Activated CD4-positive, alpha-beta T cell treated with anti-CD3 and anti-CD28 coated beads, Interleukin-2, amount 10 ng/mL, durations not matched to agents 7 days and 5 days (primary cell): Measurements from ENCODE around the gene PRKAG2. TPM values are rescaled to one million over a fixed set of nuclear protein-coding genes. Genes with fewer than 3 reads are reported as not detected.
"Not testable (repeated sequence)": the region's sequence is repeated elsewhere in the genome, so short reads cannot be mapped to it uniquely, and the experiment has no call there.

Experiments
- CTCF ChIA-PET: fragments of 350-600 bp; sonication (Branson Sonifier 250); formaldehyde crosslinking; loops from one replicate; lab custom pipeline; 2021; ENCODE audit warnings: antibody characterized with exemption; lab: Charles Lee
- POLR2A ChIA-PET: fragments of 350-600 bp; sonication (Branson Sonifier 250); formaldehyde crosslinking; loops from one replicate; lab custom pipeline; 2021; ENCODE audit warnings: antibody characterized with exemption; lab: Charles Lee
- DNase-seq: peaks from one replicate; pipeline ENCODE4 v3.0.0-alpha.2; 2020
- H3K27ac Mint-ChIP-seq: one replicate; pipeline ENCODE4 v1.8.0; 2021; ENCODE audit warnings: mild to moderate bottlenecking, moderate library complexity, mixed read lengths
- H3K27me3 Mint-ChIP-seq: one replicate; pipeline ENCODE4 v1.8.0; 2021; ENCODE audit warnings: mixed read lengths
- H3K36me3 Mint-ChIP-seq: one replicate; pipeline ENCODE4 v1.8.0; 2021; ENCODE audit warnings: low read depth, mixed read lengths
- H3K4me1 Mint-ChIP-seq: one replicate; pipeline ENCODE4 v1.8.0; 2021; ENCODE audit warnings: mixed read lengths
- H3K4me3 Mint-ChIP-seq: one replicate; pipeline ENCODE4 v1.8.0; 2021; ENCODE audit warnings: mild to moderate bottlenecking, moderate library complexity, mixed read lengths
- H3K9me3 Mint-ChIP-seq: one replicate; pipeline ENCODE4 v1.8.0; 2021; ENCODE audit warnings: mixed read lengths
- total RNA-seq, 2 experiments: library from RNA; stranded (reverse); gene quantifications; one replicate each; pipeline ENCODE4 v1.2.3, GENCODE V29; 2021

The PRKAG2 gene
- total RNA-seq, 2 experiments from 2014 or later: 27.5 to 32.3 TPM

DNA sequence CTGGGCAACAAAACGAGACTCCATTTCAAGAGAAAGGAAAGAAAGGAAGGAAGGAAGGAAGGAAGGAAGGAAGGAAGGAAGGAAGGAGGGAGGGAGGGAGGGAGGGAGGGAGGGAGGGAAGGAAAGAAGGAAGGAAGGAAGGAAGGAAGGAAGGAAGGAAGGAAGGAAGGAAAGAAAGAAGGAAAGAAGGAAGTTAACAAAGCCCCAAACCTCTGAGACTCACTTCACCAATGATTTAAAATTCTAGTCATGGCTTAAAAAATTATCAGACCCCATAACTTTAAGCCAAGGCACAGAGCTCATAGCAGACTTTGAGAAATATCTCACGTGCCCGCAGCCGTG lies 94.7 kb downstream of the PRKAG2 start:
- DNase-seq, POLR2A ChIA-PET, H3K4me3 Mint-ChIP-seq, H3K27me3 Mint-ChIP-seq, H3K27ac Mint-ChIP-seq, H3K36me3 Mint-ChIP-seq, H3K9me3 Mint-ChIP-seq: not testable (repeated sequence)
- CTCF ChIA-PET: interaction anchor here (0.9 to 2.9 kb wide), 14 partner anchors 9 to 262 kb away, joined by 3 to 20 read pairs (median 5); partner anchors contain the start of gene RHEB
- peaks cover 12% of the 10 kb centered on the region for H3K4me1 Mint-ChIP-seq

- no peak overlapping the region for H3K4me3 Mint-ChIP-seq
- peaks cover 12% of the 10 kb centered on the region for H3K4me1 Mint-ChIP-seq
- DNase-seq: no peak
- ChIA-PET CTCF (interaction anchor here (1.8 to 2.9 kb wide), 3 partner anchors 10 to 150 kb away, joined by 6 to 20 read pairs (median 10); no protein-coding TSS in a partner anchor), POLR2A (no interaction called here)
- no peak overlapping the region for H3K27ac Mint-ChIP-seq
- H3K9me3 Mint-ChIP-seq: no peaks in the 10 kb centered on the region
- H3K36me3 Mint-ChIP-seq: no peaks in the 10 kb centered on the region
- no peaks in the 10 kb centered on the region for H3K27me3 Mint-ChIP-seq
These were observed 95.6 kb downstream of the PRKAG2 start for GRCh38 chr7:151781161-151781845.

DNA sequence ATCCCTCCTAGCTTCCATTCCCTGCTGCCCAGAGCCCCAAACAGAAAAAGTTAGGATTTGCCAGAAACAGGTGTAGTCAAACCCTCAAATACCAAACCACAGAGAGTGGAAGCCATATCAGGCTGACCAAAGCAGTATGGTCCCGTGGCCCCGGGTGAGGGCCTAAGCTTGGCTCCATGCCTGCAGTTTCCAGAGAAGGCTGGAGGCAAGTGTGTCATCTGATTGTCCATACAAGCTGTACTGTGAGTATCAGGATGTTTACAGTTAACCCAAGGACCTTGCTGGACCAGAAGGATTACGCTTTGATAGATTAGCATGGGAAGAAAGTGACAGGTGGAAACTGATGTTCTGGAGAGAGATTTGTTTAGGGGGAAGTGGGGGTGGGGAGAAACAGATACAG lies 96.3 kb downstream of the PRKAG2 start:
- ChIA-PET CTCF (no interaction called here), POLR2A (no interaction called here)
- no peak for DNase-seq
- Mint-ChIP-seq H3K4me3 (no peak overlapping the region), H3K36me3 (no peaks in the 10 kb centered on the region), H3K9me3 (no peaks in the 10 kb centered on the region), H3K27ac (no peak overlapping the region), H3K4me1 (peaks cover 12% of the 10 kb centered on the region), H3K27me3 (no peaks in the 10 kb centered on the region)

GRCh38 chr7:151779678-151780077 lies 97.2 kb downstream of the PRKAG2 start:
- DNase-seq: no peak
- Mint-ChIP-seq H3K36me3 (no peaks in the 10 kb centered on the region), H3K4me3 (no peak overlapping the region), H3K27me3 (no peaks in the 10 kb centered on the region), H3K4me1 (peaks cover 12% of the 10 kb centered on the region), H3K27ac (no peak overlapping the region), H3K9me3 (no peaks in the 10 kb centered on the region)
- POLR2A ChIA-PET: no interaction called here
- CTCF ChIA-PET: no interaction called here

- Mint-ChIP-seq H3K27ac (no peak overlapping the region), H3K36me3 (no peaks in the 10 kb centered on the region), H3K9me3 (no peaks in the 10 kb centered on the region), H3K4me3 (no peak overlapping the region), H3K4me1 (peaks cover 12% of the 10 kb centered on the region), H3K27me3 (no peaks in the 10 kb centered on the region)
- DNase-seq: no peak
- CTCF ChIA-PET: no interaction called here
- POLR2A ChIA-PET: no interaction called here
These were observed 97.7 kb downstream of the PRKAG2 start for GRCh38 chr7:151779255-151779654.

GRCh38 chr7:151777908-151778670 lies 98.8 kb downstream of the PRKAG2 start:
- Mint-ChIP-seq H3K4me1 (peaks cover 9% of the 10 kb centered on the region), H3K4me3 (no peak overlapping the region), H3K36me3 (no peaks in the 10 kb centered on the region), H3K9me3 (no peaks in the 10 kb centered on the region), H3K27me3 (no peaks in the 10 kb centered on the region), H3K27ac (no peak overlapping the region)
- DNase-seq: no peak
- POLR2A ChIA-PET: no interaction called here
- CTCF ChIA-PET: interaction anchor here (0.6 to 1.3 kb wide), 2 partner anchors 10 to 167 kb away, joined by 4 to 5 read pairs; no protein-coding TSS in a partner anchor

- H3K27me3 Mint-ChIP-seq: no peaks in the 10 kb centered on the region
- H3K27ac Mint-ChIP-seq: no peak overlapping the region
- CTCF ChIA-PET: interaction anchor here (1.3 kb wide), 1 partner anchor 10 kb away, joined by 4 read pairs; no protein-coding TSS in a partner anchor
- H3K4me3 Mint-ChIP-seq: no peak overlapping the region
- H3K36me3 Mint-ChIP-seq: no peaks in the 10 kb centered on the region
- POLR2A ChIA-PET: no interaction called here
- no peaks in the 10 kb centered on the region for H3K9me3 Mint-ChIP-seq
- peaks cover 3% of the 10 kb centered on the region for H3K4me1 Mint-ChIP-seq
- DNase-seq: no peak
These were observed 99.4 kb downstream of the PRKAG2 start for GRCh38 chr7:151777495-151777880.

DNA sequence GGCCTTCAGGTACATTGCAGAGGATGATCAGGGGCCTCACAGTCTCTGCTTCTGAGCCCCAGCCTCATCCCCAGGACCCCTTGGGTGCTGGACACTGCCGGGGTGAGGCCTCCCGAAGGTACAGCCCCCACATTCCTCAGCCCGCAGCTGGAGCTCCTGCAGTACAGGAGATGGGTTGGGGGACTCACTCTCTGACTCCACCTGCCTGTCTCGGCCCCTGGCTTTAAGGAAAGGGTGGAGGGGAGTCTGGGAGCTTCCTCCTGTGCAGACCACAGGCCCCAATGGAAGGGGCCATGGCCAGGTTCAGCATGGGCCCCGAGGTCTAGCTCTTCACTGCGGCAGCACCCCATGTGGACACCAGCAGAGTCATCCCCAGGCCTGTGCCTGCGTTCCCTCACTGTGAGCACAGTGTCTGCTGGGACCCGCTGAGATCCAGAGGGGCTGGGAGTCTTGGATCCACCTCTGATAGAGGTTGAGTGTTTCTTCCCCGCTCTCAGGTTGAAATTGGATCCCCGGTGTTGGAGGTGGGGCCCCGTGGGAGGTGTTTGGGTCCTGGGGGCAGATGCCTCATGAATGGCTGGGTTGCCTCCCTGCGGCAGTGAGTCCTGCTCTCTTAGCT lies 99.9 kb downstream of the PRKAG2 start:
- POLR2A ChIA-PET: no interaction called here
- no peak for DNase-seq
- CTCF ChIA-PET: interaction anchor here (1.3 kb wide), 1 partner anchor 9 kb away, joined by 4 read pairs; no protein-coding TSS in a partner anchor
- Mint-ChIP-seq H3K9me3 (no peaks in the 10 kb centered on the region), H3K4me3 (no peak overlapping the region), H3K36me3 (peaks cover 2% of the 10 kb centered on the region), H3K27ac (no peak overlapping the region), H3K27me3 (no peaks in the 10 kb centered on the region), H3K4me1 (peaks cover 2% of the 10 kb centered on the region)

- Mint-ChIP-seq H3K4me1 (peaks cover 7% of the 10 kb centered on the region), H3K9me3 (no peaks in the 10 kb centered on the region), H3K4me3 (no peak overlapping the region), H3K36me3 (peaks cover 2% of the 10 kb centered on the region), H3K27me3 (no peaks in the 10 kb centered on the region), H3K27ac (no peak overlapping the region)
- ChIA-PET POLR2A (no interaction called here), CTCF (no interaction called here)
- no peak for DNase-seq
These were observed 100.5 kb downstream of the PRKAG2 start for GRCh38 chr7:151776446-151776845.

GRCh38 chr7:151775547-151776443 lies 101.1 kb downstream of the PRKAG2 start:
- peaks cover 13% of the 10 kb centered on the region for H3K4me1 Mint-ChIP-seq
- no peaks in the 10 kb centered on the region for H3K27me3 Mint-ChIP-seq
- ChIA-PET CTCF (no interaction called here), POLR2A (no interaction called here)
- no peak for DNase-seq
- H3K9me3 Mint-ChIP-seq: no peaks in the 10 kb centered on the region
- H3K36me3 Mint-ChIP-seq: peaks cover 2% of the 10 kb centered on the region
- H3K27ac Mint-ChIP-seq: no peak overlapping the region
- no peak overlapping the region for H3K4me3 Mint-ChIP-seq

DNA sequence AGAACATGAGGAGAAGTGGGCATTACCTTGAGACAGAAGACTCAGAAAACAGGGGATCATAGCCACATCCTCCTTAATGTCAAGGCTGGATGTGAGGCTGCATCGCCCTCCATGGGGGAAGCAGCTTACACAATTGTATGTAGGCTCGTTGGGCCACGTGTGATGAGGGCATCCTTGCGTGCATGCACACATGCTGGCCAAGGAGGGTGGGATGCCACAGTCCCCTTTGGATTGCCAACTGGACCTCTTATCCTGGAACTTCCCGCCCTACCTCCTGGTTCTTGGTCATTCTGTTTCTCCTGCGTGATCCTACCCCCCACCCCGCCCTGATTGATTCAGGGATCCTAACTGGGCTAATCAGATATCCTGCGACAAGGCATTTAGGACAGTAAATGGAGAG lies 102.0 kb downstream of the PRKAG2 start:
- no peaks in the 10 kb centered on the region for H3K27me3 Mint-ChIP-seq

GRCh38 chr7:151773797-151774196 lies 103.1 kb downstream of the PRKAG2 start:
- ChIA-PET CTCF (interaction anchor here (0.8 to 3.1 kb wide), 4 partner anchors 9 to 422 kb away, joined by 3 to 11 read pairs (median 4); no protein-coding TSS in a partner anchor), POLR2A (no interaction called here)
- no peaks in the 10 kb centered on the region for H3K27me3 Mint-ChIP-seq
- no peak overlapping the region for H3K4me3 Mint-ChIP-seq
- no peak overlapping the region for H3K27ac Mint-ChIP-seq
- DNase-seq: no peak
- peaks cover 9% of the 10 kb centered on the region for H3K36me3 Mint-ChIP-seq
- H3K9me3 Mint-ChIP-seq: no peaks in the 10 kb centered on the region
- peaks cover 31% of the 10 kb centered on the region for H3K4me1 Mint-ChIP-seq

More for the DNA sequence above, 102.0 kb downstream of the PRKAG2 start:
- Mint-ChIP-seq H3K4me1 (peaks cover 19% of the 10 kb centered on the region), H3K36me3 (peaks cover 8% of the 10 kb centered on the region), H3K9me3 (no peaks in the 10 kb centered on the region), H3K4me3 (no peak overlapping the region), H3K27ac (no peak overlapping the region)
- DNase-seq: no peak
- CTCF ChIA-PET: no interaction called here
- POLR2A ChIA-PET: no interaction called here
